ENCODE data around the gene NOC3L.

Gene NOC3L

GRCh38 chr10:94288361-94289101 is 74.2 kb downstream of the NOC3L start:
- peaks cover 3% of the 10 kb centered on the region for H3K27me3 ChIP-seq (ENCODE audit: insufficient read depth, poor library complexity, severe bottlenecking)
- no peak overlapping the region for H3K27ac ChIP-seq (replicated peaks)
- no peak overlapping the region for H3K4me3 ChIP-seq (replicated peaks; ENCODE audit: insufficient read depth, low read length)
- DNase-seq (ENCODE audit: low read depth in 1 of 2, low spot score in 1 of 2) = no peak
- no peak for TF ChIP-seq POLR2AphosphoS5 (IDR thresholded peaks at IDR 0.05; ENCODE audit: low read depth)
- no peak for TF ChIP-seq GABPA (IDR thresholded peaks at IDR 0.05; ENCODE audit: low read depth)
- TF ChIP-seq SPI1 (IDR thresholded peaks at IDR 0.05; ENCODE audit: borderline replicate concordance, low read depth) = no peak
- TF ChIP-seq, protein P1, sequence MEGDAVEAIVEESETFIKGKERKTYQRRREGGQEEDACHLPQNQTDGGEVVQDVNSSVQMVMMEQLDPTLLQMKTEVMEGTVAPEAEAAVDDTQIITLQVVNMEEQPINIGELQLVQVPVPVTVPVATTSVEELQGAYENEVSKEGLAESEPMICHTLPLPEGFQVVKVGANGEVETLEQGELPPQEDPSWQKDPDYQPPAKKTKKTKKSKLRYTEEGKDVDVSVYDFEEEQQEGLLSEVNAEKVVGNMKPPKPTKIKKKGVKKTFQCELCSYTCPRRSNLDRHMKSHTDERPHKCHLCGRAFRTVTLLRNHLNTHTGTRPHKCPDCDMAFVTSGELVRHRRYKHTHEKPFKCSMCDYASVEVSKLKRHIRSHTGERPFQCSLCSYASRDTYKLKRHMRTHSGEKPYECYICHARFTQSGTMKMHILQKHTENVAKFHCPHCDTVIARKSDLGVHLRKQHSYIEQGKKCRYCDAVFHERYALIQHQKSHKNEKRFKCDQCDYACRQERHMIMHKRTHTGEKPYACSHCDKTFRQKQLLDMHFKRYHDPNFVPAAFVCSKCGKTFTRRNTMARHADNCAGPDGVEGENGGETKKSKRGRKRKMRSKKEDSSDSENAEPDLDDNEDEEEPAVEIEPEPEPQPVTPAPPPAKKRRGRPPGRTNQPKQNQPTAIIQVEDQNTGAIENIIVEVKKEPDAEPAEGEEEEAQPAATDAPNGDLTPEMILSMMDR (IDR thresholded peaks at IDR 0.05; ENCODE audit: insufficient read depth, low read length) = no peak
- no peak for TF ChIP-seq REST (IDR thresholded peaks at IDR 0.05; ENCODE audit: insufficient replicate concordance, low read depth)

DNA sequence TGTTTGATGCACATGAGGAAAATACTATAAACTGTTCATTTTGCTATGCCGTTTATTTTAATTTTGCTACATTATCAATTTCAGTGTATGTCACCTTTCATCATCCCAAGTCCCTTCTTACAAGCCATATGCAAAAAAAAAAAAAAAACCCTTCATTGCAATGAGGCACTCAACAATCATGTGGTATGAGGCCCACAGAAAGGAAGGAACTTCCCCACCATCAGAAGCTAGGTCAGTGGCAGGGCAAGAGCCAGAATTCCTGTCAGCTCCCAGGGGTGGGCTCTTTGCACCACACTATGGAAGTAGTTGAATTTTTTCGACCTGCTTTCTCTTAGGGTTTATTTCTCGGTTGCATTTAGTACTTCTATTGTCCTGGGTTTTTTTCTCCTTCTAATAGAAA is 75.4 kb downstream of the NOC3L start:
- TF ChIP-seq POLR2AphosphoS5 (IDR thresholded peaks at IDR 0.05; ENCODE audit: low read depth) = no peak
- no peak for TF ChIP-seq GABPA (IDR thresholded peaks at IDR 0.05; ENCODE audit: low read depth)
- TF ChIP-seq REST (IDR thresholded peaks at IDR 0.05; ENCODE audit: insufficient replicate concordance, low read depth) = no peak
- TF ChIP-seq, protein P1 (IDR thresholded peaks at IDR 0.05; ENCODE audit: insufficient read depth, low read length) = no peak
- no peak for TF ChIP-seq SPI1 (IDR thresholded peaks at IDR 0.05; ENCODE audit: borderline replicate concordance, low read depth)
- no peak overlapping the region for H3K4me3 ChIP-seq (replicated peaks; ENCODE audit: insufficient read depth, low read length)
- H3K27me3 ChIP-seq (ENCODE audit: insufficient read depth, poor library complexity, severe bottlenecking) = peaks cover 5% of the 10 kb centered on the region
- H3K27ac ChIP-seq (replicated peaks) = no peak overlapping the region
- DNase-seq (ENCODE audit: low read depth in 1 of 2, low spot score in 1 of 2) = no peak

DNA sequence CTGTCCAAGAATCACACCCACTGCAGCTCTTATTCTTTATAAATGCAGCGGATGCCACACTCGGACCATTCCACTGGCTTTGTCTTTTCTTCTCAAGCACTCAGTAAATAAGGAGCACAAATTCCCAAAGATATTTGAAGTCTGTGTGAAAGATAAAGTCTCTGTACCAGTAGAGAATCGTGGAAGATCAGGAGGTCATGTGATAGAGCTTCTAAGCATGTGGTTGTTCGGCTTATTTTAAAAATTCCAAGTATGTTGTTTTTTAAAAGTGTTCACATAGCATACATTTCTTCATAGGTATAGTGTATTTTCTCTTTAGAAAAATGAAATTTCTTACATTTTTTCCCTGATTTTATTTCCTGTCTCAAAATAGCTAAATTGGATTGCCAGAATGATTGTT is 75.8 kb downstream of the NOC3L start:
- no peak overlapping the region for H3K4me3 ChIP-seq (replicated peaks; ENCODE audit: insufficient read depth, low read length)
- DNase-seq (ENCODE audit: low read depth in 1 of 2, low spot score in 1 of 2) = no peak
- TF ChIP-seq, protein P1 (IDR thresholded peaks at IDR 0.05; ENCODE audit: insufficient read depth, low read length) = no peak
- no peak for TF ChIP-seq GABPA (IDR thresholded peaks at IDR 0.05; ENCODE audit: low read depth)
- TF ChIP-seq SPI1 (IDR thresholded peaks at IDR 0.05; ENCODE audit: borderline replicate concordance, low read depth) = no peak
- no peak for TF ChIP-seq REST (IDR thresholded peaks at IDR 0.05; ENCODE audit: insufficient replicate concordance, low read depth)
- no peak for TF ChIP-seq POLR2AphosphoS5 (IDR thresholded peaks at IDR 0.05; ENCODE audit: low read depth)
- H3K27me3 ChIP-seq (ENCODE audit: insufficient read depth, poor library complexity, severe bottlenecking) = peaks cover 5% of the 10 kb centered on the region
- no peak overlapping the region for H3K27ac ChIP-seq (replicated peaks)
